Measurements from ENCODE around the gene MICALL2.

The MICALL2 gene

GRCh38 chr7:1458683-1459511 is at the start of gene MICALL2:
TSS of gene MICALL2 (minus strand) at chr7:1459470. CDS start at chr7:1459326, 144 bp downstream.
- DNase-seq: peak; percentile 53

DNA sequence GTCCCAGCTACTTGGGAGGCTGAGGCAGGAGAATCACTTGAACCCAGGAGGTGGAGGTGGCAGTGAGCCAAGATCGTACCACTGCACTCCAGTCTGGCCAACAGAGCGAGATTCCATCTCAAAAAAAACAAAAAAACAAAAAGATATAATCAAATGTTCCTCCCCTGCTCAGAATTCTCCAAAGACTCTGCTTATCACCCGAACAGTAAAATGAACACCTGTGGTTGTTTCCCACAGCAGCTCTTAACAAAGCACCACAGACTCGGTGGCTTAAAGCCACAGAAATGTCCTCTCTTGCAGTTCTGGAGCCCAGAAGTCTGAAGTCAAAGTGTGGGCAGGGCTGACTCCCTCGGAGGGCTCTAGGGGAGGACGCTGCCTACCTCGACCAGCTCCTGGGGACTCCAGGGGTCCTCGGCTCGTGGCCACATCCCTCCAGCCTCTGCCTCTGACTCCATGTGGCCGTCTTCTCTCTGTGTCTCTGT is 49.0 kb upstream of the MICALL2 start:
- no peak for DNase-seq

GRCh38 chr7:1505731-1506550 is 46.7 kb upstream of the MICALL2 start:
- no peak for DNase-seq

- peak; percentile 92 for DNase-seq
These were observed 44.8 kb upstream of the MICALL2 start, which contains the start of gene INTS1 for GRCh38 chr7:1503816-1504775. TSS of gene INTS1 (minus strand) at chr7:1504389. CDS start at chr7:1503960, 429 bp downstream.

- no peak for DNase-seq
These were observed 44.1 kb upstream of the MICALL2 start for GRCh38 chr7:1503390-1503789.

DNA sequence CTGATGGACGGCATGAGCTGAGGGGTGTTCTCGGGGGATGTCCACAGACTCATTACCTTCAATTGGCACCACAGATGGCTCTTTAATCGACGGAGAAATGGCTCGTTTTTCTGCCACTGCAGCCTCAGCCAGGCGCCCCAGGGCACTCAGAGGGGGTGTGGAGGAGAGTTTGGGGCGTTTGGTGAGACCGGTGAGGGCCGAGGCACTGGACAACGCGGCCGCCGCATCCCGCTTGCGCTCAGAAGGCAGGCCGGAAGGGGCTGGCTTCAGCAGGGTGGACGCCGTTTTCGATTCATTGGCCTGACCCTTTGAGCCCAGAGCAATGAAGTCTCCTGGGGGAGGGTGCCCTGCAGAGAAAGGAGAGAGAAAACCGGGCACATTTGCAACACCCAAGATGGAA is 43.6 kb upstream of the MICALL2 start:
- DNase-seq: no peak

GRCh38 chr7:1501487-1502270 is 42.4 kb upstream of the MICALL2 start:
- no peak for DNase-seq

- DNase-seq: no peak
These were observed 41.0 kb upstream of the MICALL2 start for GRCh38 chr7:1500064-1500807.

GRCh38 chr7:1499367-1500029 is 40.2 kb upstream of the MICALL2 start:
- DNase-seq: no peak

GRCh38 chr7:1498370-1499305 is 39.4 kb upstream of the MICALL2 start:
- DNase-seq: no peak

DNA sequence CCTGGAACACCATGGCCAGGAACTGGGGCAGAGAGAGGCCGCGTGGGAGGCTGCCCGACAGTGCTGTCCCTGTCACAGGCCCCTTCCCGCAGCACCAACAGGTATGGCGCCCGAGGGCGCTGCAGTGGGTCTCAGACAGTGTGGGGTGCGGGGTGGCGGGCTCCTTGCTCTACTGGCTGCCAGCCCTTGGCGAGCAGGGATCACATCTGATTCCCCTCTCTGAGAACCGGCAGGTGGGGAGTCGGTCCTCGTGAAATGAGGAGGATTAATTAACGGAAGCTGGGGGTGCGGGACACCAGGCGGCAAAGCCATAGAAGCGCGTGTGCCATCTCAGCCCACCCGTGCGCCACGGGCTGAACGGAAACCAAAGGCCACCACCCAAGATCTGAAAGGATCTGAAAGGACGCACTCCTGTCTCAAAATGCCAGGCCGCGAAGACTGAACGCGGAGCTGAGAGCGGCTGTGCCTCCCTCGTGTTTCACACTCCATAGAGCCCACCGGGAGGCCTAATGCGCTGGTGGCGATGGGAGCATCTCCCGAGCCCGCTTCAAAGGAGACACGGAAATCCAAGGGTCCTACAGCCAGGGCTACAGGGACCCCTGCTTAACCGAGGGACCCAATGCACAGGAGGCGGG is 38.1 kb upstream of the MICALL2 start:
- DNase-seq: no peak

DNA sequence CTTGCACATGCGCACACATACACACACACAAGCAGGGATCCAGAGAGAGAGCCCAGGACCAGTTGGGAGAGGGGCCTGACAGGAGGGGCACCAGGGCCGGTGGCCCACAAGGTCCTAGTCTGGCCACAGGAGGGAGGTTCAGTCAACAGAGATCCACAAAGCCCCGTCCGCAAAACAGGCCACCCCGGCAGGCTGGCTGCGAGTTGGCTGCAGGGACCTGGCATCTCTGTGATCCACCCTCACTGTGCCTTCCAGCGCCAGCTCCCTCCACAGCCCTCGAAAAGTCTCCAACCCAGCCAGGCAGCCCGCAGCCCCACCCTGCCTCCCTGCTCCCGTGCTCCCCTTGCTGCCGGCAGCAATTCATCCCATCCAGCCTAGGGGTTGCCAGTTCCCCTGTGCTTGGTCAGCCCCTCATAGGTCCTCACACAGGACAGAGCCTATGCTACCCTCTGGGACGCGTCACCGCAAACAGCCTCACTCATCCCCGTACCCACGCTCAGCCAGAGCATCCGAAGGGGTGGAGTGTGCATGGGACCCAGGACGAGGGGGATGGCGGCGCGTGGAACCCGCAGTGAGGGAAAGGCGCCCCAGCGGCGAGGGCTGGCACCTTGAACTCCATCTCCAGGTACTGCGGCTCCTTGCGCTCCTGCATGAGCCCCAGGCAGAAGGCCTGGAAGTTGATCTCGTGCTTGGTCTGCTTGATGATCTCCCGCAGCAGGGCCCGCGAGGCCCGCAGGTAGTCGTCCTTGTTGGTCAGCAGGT is 37.4 kb upstream of the MICALL2 start:
- DNase-seq: no peak

DNA sequence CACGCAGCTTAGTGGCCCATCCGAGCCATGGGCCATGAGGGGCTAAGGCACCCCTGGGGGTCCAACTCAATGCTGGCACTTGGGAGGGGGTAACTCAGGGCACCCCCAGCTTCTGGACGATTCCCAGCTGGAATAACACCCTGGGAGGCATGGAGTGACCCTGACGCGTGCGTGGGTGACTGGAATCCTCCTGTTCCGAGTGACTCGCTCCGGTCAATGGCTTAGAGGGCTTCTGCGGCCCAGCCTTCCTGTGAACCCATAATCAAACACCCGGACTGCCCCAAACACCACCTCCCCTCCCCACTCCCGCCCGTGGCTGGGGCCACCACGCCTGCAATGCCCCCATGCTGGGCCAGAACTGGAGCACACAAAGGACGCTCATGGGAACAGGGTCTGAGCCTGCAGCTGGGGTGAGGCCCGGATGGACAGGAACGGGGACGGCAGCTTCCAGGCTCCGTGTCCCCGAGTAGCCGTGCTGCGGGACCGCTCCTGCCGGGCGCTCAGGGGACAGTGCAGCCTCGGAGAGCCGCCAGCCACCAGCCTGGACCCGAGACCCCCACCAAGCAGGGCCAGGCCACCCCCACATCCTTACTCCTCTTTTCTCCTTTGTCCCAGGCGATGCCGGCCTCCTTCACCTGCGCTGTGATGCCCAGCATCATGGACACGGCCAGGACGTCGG is 36.4 kb upstream of the MICALL2 start:
- no peak for DNase-seq

DNA sequence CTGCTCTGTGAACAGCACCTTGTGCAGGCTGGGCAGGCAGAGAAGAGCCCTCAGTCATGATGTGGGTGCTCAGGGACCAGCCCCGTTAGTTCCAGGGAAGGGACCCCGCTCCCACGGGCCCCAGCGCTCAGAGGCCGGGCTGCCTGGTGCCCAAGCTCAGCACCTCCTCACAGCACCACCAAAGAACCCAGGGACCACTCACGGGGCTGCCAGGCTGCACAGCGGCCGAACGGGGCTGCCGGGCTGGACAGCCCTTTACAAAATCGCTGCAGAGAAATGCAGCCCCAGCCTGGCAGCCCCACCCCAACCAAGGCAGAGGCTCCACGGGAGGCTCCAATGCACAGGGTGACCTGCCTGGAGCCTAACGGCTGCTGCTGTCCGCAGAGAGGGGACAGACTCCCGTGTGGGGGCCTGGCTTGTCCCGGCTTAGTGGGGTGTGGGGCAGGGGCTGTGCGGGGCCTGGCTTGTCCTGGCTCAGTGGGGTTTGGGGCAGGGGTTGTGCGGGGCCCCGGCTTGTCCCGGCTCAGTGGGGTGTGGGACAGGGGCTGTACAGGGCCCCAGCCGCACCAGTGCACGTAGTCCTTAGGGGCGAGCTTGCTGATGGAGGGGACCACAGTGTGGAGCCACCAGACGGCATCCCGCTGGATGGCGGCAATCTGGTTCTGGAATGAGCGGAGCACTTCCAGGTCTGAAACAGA is 35.7 kb upstream of the MICALL2 start:
- no peak for DNase-seq

- DNase-seq: no peak
These were observed 35.2 kb upstream of the MICALL2 start for GRCh38 chr7:1494447-1494846.

DNA sequence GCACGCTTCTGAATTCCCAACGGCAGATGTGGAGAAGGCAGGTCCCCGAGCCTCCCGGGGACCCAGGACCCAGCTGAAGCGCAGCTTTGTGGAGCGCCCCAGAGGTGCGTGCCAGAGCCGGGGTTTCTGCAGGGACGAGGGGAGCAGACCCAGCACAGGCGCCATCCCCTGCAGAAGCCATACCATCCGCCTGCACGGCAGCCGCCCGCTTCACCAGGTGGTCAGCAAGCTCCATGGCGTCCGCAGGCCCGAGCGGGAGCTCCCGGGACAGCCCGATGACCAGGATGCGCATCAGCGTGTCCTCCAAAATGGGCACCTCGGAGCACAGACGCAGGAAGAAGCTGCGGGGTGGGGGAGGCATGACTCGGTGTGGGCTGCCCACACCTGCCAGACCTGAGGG is 34.3 kb upstream of the MICALL2 start:
- DNase-seq: no peak

GRCh38 chr7:1493129-1493528 is 33.9 kb upstream of the MICALL2 start:
- no peak for DNase-seq
